ENCODE measurements around the gene CTXND2. TPM values are rescaled to one million over a fixed set of nuclear protein-coding genes. Genes with fewer than 3 reads are reported as not detected.

The CTXND2 gene
- total and polyA plus RNA-seq, 2 of the 4 experiments (the other 2 are of a cell fraction) = not detected

GRCh38 chr1:150869683-150870082 lies 17.3 kb upstream of the CTXND2 start:
- Histone ChIP-seq H2AK5ac (ENCODE audit: low read depth, low read length) (no peak overlapping the region), H3K27me3 (ENCODE audit: control insufficient read depth, insufficient read depth, low read length) (no peaks in the 10 kb centered on the region), H3K27ac (ENCODE audit: insufficient read depth, low read length) (no peak overlapping the region), H2BK5ac (ENCODE audit: low read depth, low read length, poor library complexity, severe bottlenecking) (no peak overlapping the region), H3K79me1 (ENCODE audit: low read depth in 1 of 2, low read length in 2 of 2) (peaks cover 30 to 71% of the 10 kb centered on the region in 2 experiments; a peak in 3 of 4 replicates), H3K56ac (ENCODE audit: extremely low read depth, insufficient read depth, low read length) (no peak overlapping the region), H4K5ac (ENCODE audit: low read depth, low read length) (no peak overlapping the region), H4K8ac (ENCODE audit: low read depth in 2 of 2, low read length in 2 of 2) (no peak overlapping the region), H3K36me3 (ENCODE audit: control insufficient read depth, insufficient read depth, low read length) (peaks cover 21% of the 10 kb centered on the region), H3K9ac (ENCODE audit: low read depth, low read length) (no peak overlapping the region), H3K4ac (ENCODE audit: low read depth, low read length) (no peak overlapping the region), H2BK120ac (ENCODE audit: low read depth, low read length) (no peak overlapping the region), H3K18ac (ENCODE audit: low read depth, low read length) (no peak overlapping the region), H3K4me1 (ENCODE audit: control insufficient read depth, insufficient read depth, low read length) (peaks cover 5% of the 10 kb centered on the region), H2BK20ac (ENCODE audit: low read depth, low read length) (no peak overlapping the region), H4K91ac (ENCODE audit: insufficient read depth, low read depth, low read length) (no peak overlapping the region), H2AFZ (replicated peaks; ENCODE audit: low read length, poor library complexity) (no peak overlapping the region), H4K20me1 (ENCODE audit: insufficient read depth, low read length) (peaks cover 44% of the 10 kb centered on the region), H3K23ac (ENCODE audit: low read depth, low read length) (no peak overlapping the region), H2BK15ac (ENCODE audit: low read depth, low read length) (no peak overlapping the region), H3K4me2 (ENCODE audit: low read depth, low read length) (no peak overlapping the region), H3K9me1 (ENCODE audit: insufficient read depth, low read length) (peaks cover 13% of the 10 kb centered on the region), H2AK9ac (replicated peaks; ENCODE audit: low read depth, low read length, poor library complexity) (no peak overlapping the region), H3K9me3 (ENCODE audit: control insufficient read depth, insufficient read depth, low read length) (no peaks in the 10 kb centered on the region), H3K14ac (replicated peaks; ENCODE audit: low read depth, low read length) (no peak overlapping the region), H3K4me3 (ENCODE audit: insufficient read depth, low read depth, low read length) (no peak overlapping the region)
- no TSS peak for BruUV-seq (replicated peaks)
- POLR2A ChIA-PET (ENCODE audit: unreplicated experiment) = no interaction called here
- no peak for DNase-seq
- in situ Hi-C loops (cut with MboI; ENCODE audit: low sequenced_read_pairs) (no loop called here), intact Hi-C loops (cut with micrococcal nuclease) (no loop called here), dilution Hi-C loops (cut with HindIII; ENCODE audit: low sequenced_read_pairs, unreplicated experiment) (no loop called here)
- no peak for ATAC-seq (ENCODE audit: low read depth)
- CTCF ChIA-PET = no interaction called here
- no peak for TF ChIP-seq SMC3 (IDR thresholded peaks at IDR 0.05; ENCODE audit: low read depth, low read length)
- no peak for TF ChIP-seq MAZ (IDR thresholded peaks at IDR 0.05; ENCODE audit: borderline replicate concordance, low read depth, low read length)
- TF ChIP-seq MXI1 (IDR thresholded peaks at IDR 0.05; ENCODE audit: borderline replicate concordance, low read depth, low read length) = no peak
- no peak for TF ChIP-seq POLR2A (IDR thresholded peaks at IDR 0.05; ENCODE audit: low read depth, low read length)
- TF ChIP-seq RCOR1 (IDR thresholded peaks at IDR 0.05; ENCODE audit: insufficient replicate concordance, low read length) = no peak
- no peak for TF ChIP-seq USF2 (IDR thresholded peaks at IDR 0.05; ENCODE audit: low read depth, low read length)
- TF ChIP-seq CEBPB (IDR thresholded peaks at IDR 0.05; ENCODE audit: low read depth, low read length) = no peak
- TF ChIP-seq MAFK (IDR thresholded peaks at IDR 0.05; ENCODE audit: low read depth, low read length) = no peak
- TF ChIP-seq CHD1 (IDR thresholded peaks at IDR 0.05; ENCODE audit: low read depth, low read length) = no peak
- TF ChIP-seq BHLHE40 (IDR thresholded peaks at IDR 0.05; ENCODE audit: low read depth, low read length) = no peak
- no peak for TF ChIP-seq FOS (IDR thresholded peaks at IDR 0.05; ENCODE audit: low read depth, low read length)
